ENCODE results near the gene FHAD1. TPM values are rescaled to one million over a fixed set of nuclear protein-coding genes. Genes with fewer than 3 reads are reported as not detected.

Gene FHAD1
- total RNA-seq, 1 experiment from 2014 or later = 1.9 TPM

DNA sequence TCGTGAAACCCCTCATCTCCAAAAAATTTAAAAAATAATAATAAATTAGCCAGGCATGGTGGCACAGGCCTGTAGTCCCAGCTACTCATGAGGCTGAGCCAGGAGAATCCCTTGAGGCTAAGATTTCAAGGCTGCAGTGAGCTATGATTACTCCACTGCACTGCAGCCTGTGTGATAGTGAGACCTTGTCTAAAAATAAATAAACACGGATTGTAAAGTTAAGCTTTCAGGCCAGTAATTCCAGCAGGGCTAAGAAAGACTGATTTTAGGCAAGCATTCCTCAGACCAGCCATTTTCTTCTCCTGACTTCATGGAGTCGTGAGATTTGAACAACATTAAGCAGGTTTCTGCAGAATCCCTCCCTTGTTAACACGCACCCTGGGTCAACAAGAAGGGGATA is 85.5 kb downstream of the FHAD1 start:
- no peak overlapping the region for H2BK20ac ChIP-seq (ENCODE audit: low read depth, low read length, poor library complexity, severe bottlenecking)
- TF ChIP-seq, protein P1, sequence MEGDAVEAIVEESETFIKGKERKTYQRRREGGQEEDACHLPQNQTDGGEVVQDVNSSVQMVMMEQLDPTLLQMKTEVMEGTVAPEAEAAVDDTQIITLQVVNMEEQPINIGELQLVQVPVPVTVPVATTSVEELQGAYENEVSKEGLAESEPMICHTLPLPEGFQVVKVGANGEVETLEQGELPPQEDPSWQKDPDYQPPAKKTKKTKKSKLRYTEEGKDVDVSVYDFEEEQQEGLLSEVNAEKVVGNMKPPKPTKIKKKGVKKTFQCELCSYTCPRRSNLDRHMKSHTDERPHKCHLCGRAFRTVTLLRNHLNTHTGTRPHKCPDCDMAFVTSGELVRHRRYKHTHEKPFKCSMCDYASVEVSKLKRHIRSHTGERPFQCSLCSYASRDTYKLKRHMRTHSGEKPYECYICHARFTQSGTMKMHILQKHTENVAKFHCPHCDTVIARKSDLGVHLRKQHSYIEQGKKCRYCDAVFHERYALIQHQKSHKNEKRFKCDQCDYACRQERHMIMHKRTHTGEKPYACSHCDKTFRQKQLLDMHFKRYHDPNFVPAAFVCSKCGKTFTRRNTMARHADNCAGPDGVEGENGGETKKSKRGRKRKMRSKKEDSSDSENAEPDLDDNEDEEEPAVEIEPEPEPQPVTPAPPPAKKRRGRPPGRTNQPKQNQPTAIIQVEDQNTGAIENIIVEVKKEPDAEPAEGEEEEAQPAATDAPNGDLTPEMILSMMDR (conservative IDR thresholded peaks at IDR 0.05) = no peak
- H3T11ph ChIP-seq (ENCODE audit: low read length) = no peak overlapping the region
- H3K18ac ChIP-seq (ENCODE audit: insufficient read length, low read depth, low read length) = no peak overlapping the region
- H3K14ac ChIP-seq (ENCODE audit: insufficient read depth, low read length) = no peak overlapping the region
- H3K27me3 ChIP-seq (ENCODE audit: insufficient read depth, low read length) = no peaks in the 10 kb centered on the region; the same call in 1 of the 2 replicates
- Mint-ChIP-seq H3K27ac (no peak overlapping the region), H3K27me3 (ENCODE audit: low read depth) (peaks cover 18% of the 10 kb centered on the region), H3K4me3 (no peak overlapping the region), H3K4me1 (peaks cover 0 to 3% of the 10 kb centered on the region in 2 experiments; a peak in 1 of 4 replicates), H3K9me3 (no peaks in the 10 kb centered on the region), H3K36me3 (ENCODE audit: insufficient read depth in 1 of 3, low read depth in 3 of 3) (no peaks in the 10 kb centered on the region; a peak in 1 of 7 replicates)
- H3K4ac ChIP-seq (ENCODE audit: low read depth, low read length) = no peak overlapping the region
- no peak overlapping the region for H2BK5ac ChIP-seq (ENCODE audit: insufficient read length, low read length)
- no CpG with 5 or more reads among the region's 4 CpGs for WGBS (ENCODE audit: extremely low coverage, insufficient read length, low lambda C conversion rate)
- H3K27ac ChIP-seq (ENCODE audit: insufficient read length, low read depth, low read length) = no peak overlapping the region
- H2BK120ac ChIP-seq (ENCODE audit: low read depth, low read length, poor library complexity, severe bottlenecking) = no peak overlapping the region
- no peak overlapping the region for H3K56ac ChIP-seq (ENCODE audit: insufficient read length, low read depth, low read length)
- no peak overlapping the region for H2AFZ ChIP-seq (ENCODE audit: low read length)
- no peaks in the 10 kb centered on the region for H3K9me3 ChIP-seq (ENCODE audit: control insufficient read depth, low read depth, low read length)
- H3K23me2 ChIP-seq (ENCODE audit: insufficient read length, low read depth, low read length, poor library complexity, severe bottlenecking) = no peaks in the 10 kb centered on the region
- H3K4me2 ChIP-seq (ENCODE audit: insufficient read depth, insufficient read length, low read length) = no peak overlapping the region
- no peak overlapping the region for H2BK12ac ChIP-seq (ENCODE audit: insufficient read length, low read depth, low read length)
- H3K23ac ChIP-seq (ENCODE audit: insufficient read length, low read depth, low read length) = no peak overlapping the region
- H2AK5ac ChIP-seq (ENCODE audit: insufficient read length, low read length) = no peak overlapping the region
- no peak overlapping the region for H4K91ac ChIP-seq (ENCODE audit: insufficient read length, low read depth, low read length)
- no peak overlapping the region for H3K9ac ChIP-seq (ENCODE audit: extremely low read depth, insufficient read length, low read length)
- H3K79me1 ChIP-seq (ENCODE audit: insufficient read depth, low read depth, low read length, poor library complexity, severe bottlenecking) = no peaks in the 10 kb centered on the region
- H4K5ac ChIP-seq (ENCODE audit: insufficient read length, low read depth, low read length) = no peak overlapping the region
- H3K79me2 ChIP-seq (ENCODE audit: insufficient read depth, low read length) = no peaks in the 10 kb centered on the region
- H4K8ac ChIP-seq (replicated peaks; ENCODE audit: insufficient read length, low read depth, low read length) = no peak overlapping the region
- H4K20me1 ChIP-seq (ENCODE audit: control insufficient read depth, insufficient read depth, insufficient read length) = no peaks in the 10 kb centered on the region
- H3K4me1 ChIP-seq (ENCODE audit: insufficient read depth, low read length) = no peaks in the 10 kb centered on the region
- no peak for DNase-seq
- no peak overlapping the region for H2BK15ac ChIP-seq (ENCODE audit: low read depth, low read length)
